ENCODE measurements around the gene AGAP3. TPM values are rescaled to one million over a fixed set of nuclear protein-coding genes. Genes with fewer than 3 reads are reported as not detected.

Gene AGAP3
- total RNA-seq, 1 experiment from 2014 or later, result 103 TPM

GRCh38 chr7:151116603-151117440 lies 30.5 kb downstream of the AGAP3 start:
- DNase-seq (ENCODE audit: low read depth, low spot score) (no peak), ATAC-seq (no peak)
- H3K36me3 ChIP-seq (ENCODE audit: control insufficient read depth, insufficient read depth, low read length), result no peaks in the 10 kb centered on the region
- no peak overlapping the region for H3K4me3 ChIP-seq (ENCODE audit: low read depth in 2 of 2, low read length in 2 of 2)
- intact Hi-C loops (cut with micrococcal nuclease; ENCODE audit: unreplicated experiment), result no loop called here
- ChIA-PET CTCF (interaction anchor here (0.6 kb wide), 1 partner anchor 8 kb away, joined by 4 read pairs; no protein-coding TSS in a partner anchor), POLR2A (no interaction called here)
- H3K27ac ChIP-seq (ENCODE audit: low read length), result no peak overlapping the region; the same call in 1 of the 2 replicates
- H3K27me3 ChIP-seq (ENCODE audit: control insufficient read depth, insufficient read depth, low read length), result no peaks in the 10 kb centered on the region
- TF ChIP-seq POLR2AphosphoS5 (IDR thresholded peaks at IDR 0.05; ENCODE audit: low read depth, low read length) (no peak), CTCF (IDR thresholded peaks at IDR 0.05) (no peak), TCF7L2 (IDR thresholded peaks at IDR 0.05; ENCODE audit: low read depth, low read length) (no peak), SIN3A (IDR thresholded peaks at IDR 0.05; ENCODE audit: borderline replicate concordance, insufficient read depth, low read depth, low read length) (no peak), REST (IDR thresholded peaks at IDR 0.05; ENCODE audit: insufficient read depth in 1 of 2, low read depth in 2 of 2, low read length in 1 of 2) (no peak)
- peaks cover 14% of the 10 kb centered on the region for H3K4me1 ChIP-seq (ENCODE audit: control insufficient read depth, insufficient read depth, low read length)
- BruUV-seq (replicated peaks), result no TSS peak
- in situ Hi-C loops (cut with HindIII; ENCODE audit: low pct_unique_long_range_greater_than_20kb, low sequenced_read_pairs), result no loop called here
- H3K9me3 ChIP-seq (ENCODE audit: control insufficient read depth, insufficient read depth, low read depth, low read length), result no peaks in the 10 kb centered on the region

- intact Hi-C loops (cut with micrococcal nuclease; ENCODE audit: unreplicated experiment) (no loop called here), in situ Hi-C loops (cut with HindIII; ENCODE audit: low pct_unique_long_range_greater_than_20kb, low sequenced_read_pairs) (no loop called here)
- CTCF ChIA-PET, result no interaction called here
These were observed 31.3 kb downstream of the AGAP3 start for GRCh38 chr7:151117565-151117964.

More at GRCh38 chr7:151117565-151117964, 31.3 kb downstream of the AGAP3 start:
- POLR2A ChIA-PET, result no interaction called here
- Histone ChIP-seq H3K36me3 (ENCODE audit: control insufficient read depth, insufficient read depth, low read length) (no peaks in the 10 kb centered on the region), H3K4me3 (ENCODE audit: low read depth in 2 of 2, low read length in 2 of 2) (no peak overlapping the region), H3K27ac (ENCODE audit: low read length) (no peak overlapping the region), H3K9me3 (ENCODE audit: control insufficient read depth, insufficient read depth, low read depth, low read length) (no peaks in the 10 kb centered on the region), H3K4me1 (ENCODE audit: control insufficient read depth, insufficient read depth, low read length) (peaks cover 14% of the 10 kb centered on the region), H3K27me3 (ENCODE audit: control insufficient read depth, insufficient read depth, low read length) (no peaks in the 10 kb centered on the region)
- DNase-seq (ENCODE audit: low read depth, low spot score), result no peak
- no peak for ATAC-seq
- BruUV-seq (replicated peaks), result no TSS peak
- TF ChIP-seq SIN3A (IDR thresholded peaks at IDR 0.05; ENCODE audit: borderline replicate concordance, insufficient read depth, low read depth, low read length) (no peak), POLR2AphosphoS5 (IDR thresholded peaks at IDR 0.05; ENCODE audit: low read depth, low read length) (no peak), REST (IDR thresholded peaks at IDR 0.05; ENCODE audit: insufficient read depth in 1 of 2, low read depth in 2 of 2, low read length in 1 of 2) (no peak), TCF7L2 (IDR thresholded peaks at IDR 0.05; ENCODE audit: low read depth, low read length) (no peak), CTCF (IDR thresholded peaks at IDR 0.05) (no peak)

All from Panc1 (cell line).